ENCODE measurements around the gene SALL1.

GRCh38 chr16:51129105-51129504, 22.0 kb downstream of the SALL1 start:
- TF ChIP-seq EZH2 (IDR thresholded peaks at IDR 0.05; ENCODE audit: low read depth, low read length, severe bottlenecking) (no peak), CTCF (IDR thresholded peaks at IDR 0.05; ENCODE audit: control extremely low read depth in 1 of 3, insufficient read depth in 1 of 3, low read depth in 1 of 3, low read length in 3 of 3) (no peak)

All from H1 (cell line).